ENCODE data around the gene ZNF878. TPM values are rescaled to one million over a fixed set of nuclear protein-coding genes. Genes with fewer than 3 reads are reported as not detected.
A peak's percentile ranks its signal among the peaks of the same experiment; 100 is the strongest.

ZNF878 gene
- polyA plus RNA-seq, 3 donors: not detected

GRCh38 chr19:12042893-12043292 is 9.9 kb downstream of the ZNF878 start:
- Mint-ChIP-seq H3K27ac (no peak overlapping the region), H3K27me3 (ENCODE audit: low read depth in 3 of 3) (no peaks in the 10 kb centered on the region), H3K4me1 (no peaks in the 10 kb centered on the region), H3K4me3 (no peak overlapping the region), H3K36me3 (peaks cover 1 to 7% of the 10 kb centered on the region in 2 donors), H3K9me3 (peaks cover 33 to 87% (median 77%) of the 10 kb centered on the region in 7 donors)
- H3K9me3 ChIP-seq (replicated peaks in 1 of 2; ENCODE audit: control insufficient read depth in 1 of 2, insufficient read depth in 1 of 2, low read length in 2 of 2): peaks cover 60 to 68% of the 10 kb centered on the region in 2 donors
- no peaks in the 10 kb centered on the region for H3K27me3 ChIP-seq (ENCODE audit: control insufficient read depth in 2 of 2, insufficient read depth in 2 of 2, low read length in 2 of 2)
- H4K20me1 ChIP-seq (ENCODE audit: insufficient read depth, low read length): no peaks in the 10 kb centered on the region
- TF ChIP-seq CTCF (IDR thresholded peaks at IDR 0.05): no peak
- intact Hi-C loops (cut with micrococcal nuclease): no loop called here
- H3K4me2 ChIP-seq (replicated peaks; ENCODE audit: extremely low read depth, low read length, poor library complexity, severe bottlenecking): no peak overlapping the region
- H3K4me3 ChIP-seq (replicated peaks in 1 of 3; ENCODE audit: low read depth in 2 of 3, low read length in 3 of 3): no peak overlapping the region
- no peak for DNase-seq
- no peak overlapping the region for H3K27ac ChIP-seq (ENCODE audit: low read depth in 1 of 2, low read length in 2 of 2)
- H2AFZ ChIP-seq (ENCODE audit: insufficient read depth, low read depth, low read length, poor library complexity, severe bottlenecking): no peak overlapping the region
- H3K36me3 ChIP-seq (replicated peaks in 1 of 2; ENCODE audit: control insufficient read depth in 1 of 2, insufficient read depth in 2 of 2, low read length in 2 of 2): peaks cover 0 to 17% of the 10 kb centered on the region in 2 donors
- H3K4me1 ChIP-seq (ENCODE audit: control insufficient read depth in 1 of 2, insufficient read depth in 2 of 2, low read length in 2 of 2): no peaks in the 10 kb centered on the region
- no peaks in the 10 kb centered on the region for H3K79me2 ChIP-seq (ENCODE audit: insufficient read depth, low read length)
- no peak overlapping the region for H3K9ac ChIP-seq (ENCODE audit: insufficient read depth, low read length, poor library complexity, severe bottlenecking)

- H3K27me3 ChIP-seq (ENCODE audit: control insufficient read depth in 2 of 2, insufficient read depth in 2 of 2, low read length in 2 of 2): peaks cover 0 to 4% of the 10 kb centered on the region in 2 donors
- peaks cover 2 to 17% of the 10 kb centered on the region in 2 donors for H3K9me3 ChIP-seq (replicated peaks in 1 of 2; ENCODE audit: control insufficient read depth in 1 of 2, insufficient read depth in 1 of 2, low read length in 2 of 2)
- H3K79me2 ChIP-seq (ENCODE audit: insufficient read depth, low read length): no peaks in the 10 kb centered on the region
- H3K4me1 ChIP-seq (ENCODE audit: control insufficient read depth in 1 of 2, insufficient read depth in 2 of 2, low read length in 2 of 2): peaks cover 11 to 13% of the 10 kb centered on the region in 2 donors
- H2AFZ ChIP-seq (ENCODE audit: insufficient read depth, low read depth, low read length, poor library complexity, severe bottlenecking): peak within 1 kb of the TSS; percentile 93
- peak within 1 kb of the TSS; percentile 58 to 86 (median 61) for H3K4me3 ChIP-seq (replicated peaks in 1 of 3; ENCODE audit: low read depth in 2 of 3, low read length in 3 of 3)
- no peak for TF ChIP-seq CTCF (IDR thresholded peaks at IDR 0.05)
- no peaks in the 10 kb centered on the region for H3K36me3 ChIP-seq (replicated peaks in 1 of 2; ENCODE audit: control insufficient read depth in 1 of 2, insufficient read depth in 2 of 2, low read length in 2 of 2)
- under 1% methylated on average over 61 of the region's 68 CpGs for WGBS (ENCODE audit: insufficient coverage)
- H4K20me1 ChIP-seq (ENCODE audit: insufficient read depth, low read length): no peaks in the 10 kb centered on the region
- H3K27ac ChIP-seq (ENCODE audit: low read depth in 1 of 2, low read length in 2 of 2): peak within 1 kb of the TSS in 1 of 2 donors; percentile 51
- H3K4me1 Mint-ChIP-seq: peaks cover 18% of the 10 kb centered on the region
- peaks cover 0 to 8% (median 5%) of the 10 kb centered on the region in 3 donors for H3K27me3 Mint-ChIP-seq (ENCODE audit: low read depth in 3 of 3)
- peak within 1 kb of the TSS; percentile 67 for H3K9ac ChIP-seq (ENCODE audit: insufficient read depth, low read length, poor library complexity, severe bottlenecking)
- H3K27ac Mint-ChIP-seq: peak within 1 kb of the TSS in 4 of 7 donors; percentile 16 to 81 (median 65)
- DNase-seq: peak; percentile 56 to 72 (median 56)
- peak within 1 kb of the TSS; percentile 82 for H3K4me2 ChIP-seq (replicated peaks; ENCODE audit: extremely low read depth, low read length, poor library complexity, severe bottlenecking)
- peaks cover 4 to 35% (median 25%) of the 10 kb centered on the region in 7 donors for H3K9me3 Mint-ChIP-seq
- H3K4me3 Mint-ChIP-seq: peak within 1 kb of the TSS; percentile 88 to 94
- peaks cover 3 to 4% of the 10 kb centered on the region in 2 donors for H3K36me3 Mint-ChIP-seq
- intact Hi-C loops (cut with micrococcal nuclease): loop anchor here in 1 of 2 donors (2.0 kb wide), 1 partner anchor 71 kb away; the partner anchor contains the start of gene ZNF763
Measured at GRCh38 chr19:12035220-12036172, 17.3 kb downstream of the ZNF878 start, which contains the start of gene ZNF433. ZNF433 (minus strand) TSS chr19:12035679; CDS start chr19:12035539, 140 bp downstream.
